HepG2 (cell line): ENCODE data around the gene CERS1. TPM values are rescaled to one million over a fixed set of nuclear protein-coding genes. Genes with fewer than 3 reads are reported as not detected.
A peak's percentile ranks its signal among the peaks of the same experiment; 100 is the strongest.

Experiments used
- ATAC-seq: fragments of 200-7000 bp; cut with Tn5 transposase; 3 replicates; pipeline ENCODE4 v1.9.1; 2020; ENCODE audit warnings: mild to moderate bottlenecking, moderate library complexity
- BruUV-seq: library from RNA; stranded (reverse); fragments of 400-500 nt; replicated peaks from 2 replicates; lab custom pipeline; 2021; lab: Mats Ljungman, UMichigan
- CTCF ChIA-PET: fragments of 300-600 bp; formaldehyde crosslinking; extraction: SDS; loops from one replicate; lab custom pipeline; 2021; ENCODE audit warnings: low total read pairs, inconsistent platforms, low intra/inter-chr PET ratio; lab: Yijun Ruan, JAX
- POLR2A ChIA-PET: fragments of 350-600 bp; sonication (Branson Sonifier 250); formaldehyde crosslinking; loops from one replicate; lab custom pipeline; 2020; ENCODE audit warnings: antibody characterized with exemption, inconsistent platforms; lab: Yijun Ruan, JAX
- DNase-seq: peaks from one replicate; pipeline ENCODE4 v3.0.0-alpha.2; 2015; ENCODE audit warnings: low spot score
- FAIRE-seq: peaks from 3 replicates; lab custom pipeline; 2011; peaks lifted over from hg19 to GRCh38; lab: Jason Lieb, UNC
- H2AFZ ChIP-seq: one replicate; pipeline ENCODE4 v1.6.1; 2011; ENCODE audit warnings: low read length, inconsistent platforms
- H3K27ac ChIP-seq: fragments of 300-600 bp; 3 replicates; pipeline ENCODE4 v1.8.0; 2011; ENCODE audit warnings: mixed run types, mild to moderate bottlenecking, mixed read lengths, low read length, inconsistent platforms; ENCODE audit not compliant: insufficient read depth; ENCODE audit errors: extremely low read length
- H3K27me3 ChIP-seq, 2 experiments: fragments of 200-600 bp in 1 of 2; 2 replicates in 1 of 2; 3 replicates in 1 of 2; pipeline versions ENCODE4 v1.6.0 to v1.8.0; 2011; ENCODE audit warnings: low read length in 2 of 2, mild to moderate bottlenecking in 2 of 2, moderate library complexity in 2 of 2, inconsistent platforms in 1 of 2; ENCODE audit not compliant: insufficient read depth in 2 of 2, control insufficient read depth in 1 of 2
- H3K36me3 ChIP-seq, 2 experiments: fragments of 200-600 bp in 1 of 2; replicated peaks in 1 of 2; 2 replicates in 1 of 2; 3 replicates in 1 of 2; pipeline versions ENCODE4 v1.5.1 to v1.8.0; 2011; ENCODE audit warnings: low read length in 2 of 2, inconsistent platforms in 1 of 2; ENCODE audit not compliant: insufficient read depth in 2 of 2, control insufficient read depth in 1 of 2
- H3K4me1 ChIP-seq: 2 replicates; pipeline ENCODE4 v1.5.1; 2012; ENCODE audit warnings: low read length, inconsistent platforms; ENCODE audit not compliant: insufficient read depth
- H3K4me2 ChIP-seq: 2 replicates; pipeline ENCODE4 v1.6.0; 2011; ENCODE audit warnings: low read depth, low read length, inconsistent platforms
- H3K4me3 ChIP-seq, 3 experiments: fragments of 200-600 bp in 1 of 3; sonication (generic), shearing (Covaris generic) in 1 of 3; replicated peaks in 1 of 3; 2 replicates each; pipeline ENCODE4 v1.5.1; 2011 to 2016; ENCODE audit warnings: low read length in 3 of 3, inconsistent platforms in 2 of 3, low read depth in 2 of 3, mild to moderate bottlenecking in 2 of 3, control low read depth in 1 of 3, mixed read lengths in 1 of 3; ENCODE audit not compliant: insufficient read depth in 1 of 3
- H3K79me2 ChIP-seq: one replicate; pipeline ENCODE4 v1.6.1; 2011; ENCODE audit warnings: low read length, inconsistent platforms; ENCODE audit not compliant: insufficient read depth
- H3K9ac ChIP-seq: 2 replicates; pipeline ENCODE4 v1.6.0; 2011; ENCODE audit warnings: mild to moderate bottlenecking, low read depth, low read length, inconsistent platforms; ENCODE audit not compliant: insufficient read depth
- H3K9me3 ChIP-seq: 2 replicates; pipeline ENCODE4 v1.5.1; 2012; ENCODE audit warnings: mild to moderate bottlenecking, low read length
- H4K20me1 ChIP-seq: 2 replicates; pipeline ENCODE4 v1.6.0; 2011; ENCODE audit warnings: inconsistent platforms, mild to moderate bottlenecking, low read length, moderate library complexity; ENCODE audit not compliant: insufficient read depth
- MED1 ChIP-seq: sonication (generic); formaldehyde crosslinking; IDR thresholded peaks from 2 replicates; pipeline ENCODE4 v1.4.0; 2020; ENCODE audit warnings: missing genetic modification reagents
- MYC ChIP-seq: sonication (generic); formaldehyde crosslinking; IDR thresholded peaks from 2 replicates; pipeline ENCODE4 v1.9.0; 2021; ENCODE audit warnings: missing genetic modification reagents, borderline replicate concordance
- RAD21 ChIP-seq: fragments of 450-650 bp; formaldehyde crosslinking; IDR thresholded peaks from 2 replicates; pipeline ENCODE4 v1.5.0; 2020; ENCODE audit warnings: mild to moderate bottlenecking
- SALL2 ChIP-seq: sonication (generic); formaldehyde crosslinking; IDR thresholded peaks from 2 replicates; pipeline ENCODE4 v1.8.1; 2023; ENCODE audit warnings: mild to moderate bottlenecking, missing genetic modification reagents, inconsistent platforms
- STAG1 ChIP-seq: sonication (generic); formaldehyde crosslinking; IDR thresholded peaks from 2 replicates; pipeline ENCODE4 v1.4.0; 2020; ENCODE audit warnings: missing genetic modification reagents
- TFAP4 ChIP-seq: sonication (generic); IDR thresholded peaks from 2 replicates; pipeline ENCODE4 v1.6.1; 2016; ENCODE audit warnings: low read depth, borderline replicate concordance
- ZBTB44 ChIP-seq: sonication (generic); formaldehyde crosslinking; IDR thresholded peaks from 2 replicates; pipeline ENCODE4 v1.4.0; 2020; ENCODE audit warnings: missing genetic modification reagents
- ZNF263 ChIP-seq: sonication (generic); formaldehyde crosslinking; IDR thresholded peaks from 2 replicates; pipeline ENCODE4 v1.4.0; 2020; ENCODE audit warnings: missing genetic modification reagents
- ZNF451 ChIP-seq: sonication (generic); formaldehyde crosslinking; IDR thresholded peaks from 2 replicates; pipeline ENCODE4 v1.5.0; 2020; ENCODE audit warnings: mild to moderate bottlenecking, missing genetic modification reagents
- ZNF574 ChIP-seq: sonication (generic); formaldehyde crosslinking; IDR thresholded peaks from 2 replicates; pipeline ENCODE4 v1.4.0; 2020; ENCODE audit warnings: missing genetic modification reagents
- WGBS: methylation state at CpG from one replicate; pipeline ENCODE4 v1.1.6; 2017; ENCODE audit warnings: low lambda C conversion rate; 5-methylcytosine and 5-hydroxymethylcytosine counted together
- in situ Hi-C: cut with HindIII; loops from 2 replicates; pipeline ENCODE4 v1.10.0; 2017; ENCODE audit warnings: low pct_unique_long_range_greater_than_20kb; ENCODE audit not compliant: extremely low pct_ligation_motif_present
- intact Hi-C: fragments of 100-400 bp; cut with micrococcal nuclease; formaldehyde crosslinking; loops from one replicate; pipeline ENCODE4 v1.10.0; 2022; ENCODE audit not compliant: unreplicated experiment
- polyA plus RNA-seq, 8 experiments: library from polyadenylated mRNA; depleted of rRNA in 3 of 8; stranded (reverse) in 7 of 8; unstranded in 1 of 8; fragments of >200 nt; fragmentation: Illumina TruSeq in 4 of 8; extraction: Trizol in 4 of 8; gene quantifications; 2 replicates each; pipeline versions ENCODE4 v1.2.1 to v1.2.3, GENCODE V29; 2011 to 2016; ENCODE audit warnings: low read depth in 4 of 8, missing spikeins in 1 of 8, mixed read lengths in 1 of 8; ENCODE audit not compliant: insufficient read depth in 1 of 8
- total RNA-seq, 5 experiments: library from RNA; depleted of rRNA; stranded (reverse); fragments of >200 nt; fragmentation: Illumina TruSeq; extraction: Trizol; gene quantifications; 2 replicates each; pipeline ENCODE4 v1.2.3, GENCODE V29; 2016; ENCODE audit warnings: low read depth in 1 of 5
- TF ChIP-seq, protein P1 (sequence below): sonication (generic); formaldehyde crosslinking; IDR thresholded peaks from 2 replicates; pipeline ENCODE4 v1.9.0; 2022; ENCODE audit warnings: missing genetic modification reagents, mild to moderate bottlenecking, borderline replicate concordance
- TF ChIP-seq, protein P2 (sequence below): sonication (generic); formaldehyde crosslinking; IDR thresholded peaks from 2 replicates; pipeline ENCODE4 v1.5.0; 2020; ENCODE audit warnings: mild to moderate bottlenecking, missing genetic modification reagents, moderate library complexity
- TF ChIP-seq, protein P3 (sequence below): sonication (generic); formaldehyde crosslinking; IDR thresholded peaks from 2 replicates; pipeline ENCODE4 v1.4.0; 2020; ENCODE audit warnings: missing genetic modification reagents

The CERS1 gene
- total and polyA plus RNA-seq, 2 of the 13 experiments (the other 11 are each of a cell fraction or from before 2014, with no cell fraction given): 4.6 to 9.8 TPM

DNA sequence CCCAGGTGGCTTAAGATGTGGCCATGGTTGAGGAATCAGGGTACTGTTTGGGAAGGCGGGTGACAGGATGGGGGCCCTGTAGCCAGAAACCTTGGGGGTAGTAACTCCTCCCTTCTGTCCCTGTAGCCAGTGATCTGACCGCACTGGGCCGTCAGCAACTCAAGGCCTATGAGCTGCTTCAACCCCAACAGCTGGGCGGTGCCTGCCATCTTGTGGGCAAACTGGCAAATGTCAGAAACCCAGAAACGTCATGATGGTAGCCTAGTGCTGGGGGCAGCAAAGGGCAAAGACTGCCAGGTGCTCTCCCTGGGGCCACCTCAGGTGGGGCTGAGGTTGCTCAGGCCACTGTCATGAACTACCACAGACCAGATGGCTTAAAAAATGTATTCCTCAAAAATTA, 19.7 kb upstream of the CERS1 start:
- Histone ChIP-seq H4K20me1 (peaks cover 28% of the 10 kb centered on the region; the same call in 1 of the 2 replicates), H3K4me1 (peaks cover 28% of the 10 kb centered on the region), H3K9ac (no peak overlapping the region), H3K27me3 (no peaks in the 10 kb centered on the region; a peak in 1 of 5 replicates), H3K79me2 (peaks cover 48% of the 10 kb centered on the region), H3K4me3 (no peak overlapping the region), H3K4me2 (no peak overlapping the region), H3K9me3 (no peaks in the 10 kb centered on the region), H3K36me3 (peaks cover 13 to 31% of the 10 kb centered on the region in 2 experiments), H2AFZ (no peak overlapping the region), H3K27ac (no peak overlapping the region)
- no TSS peak for BruUV-seq
- intact Hi-C loops: no loop called here
- no peak for ATAC-seq
- ChIA-PET CTCF (no interaction called here), POLR2A (no interaction called here)
- DNase-seq: peak; percentile 54
- in situ Hi-C loops: no loop called here
- FAIRE-seq: no peak
- WGBS: 79% methylated on average over 2 of the region's 5 CpGs
- 0 out of 2 replicates have a peak, but pooled peaks have one; percentile 20 for TF ChIP-seq ZNF263
- TF ChIP-seq, protein P1, sequence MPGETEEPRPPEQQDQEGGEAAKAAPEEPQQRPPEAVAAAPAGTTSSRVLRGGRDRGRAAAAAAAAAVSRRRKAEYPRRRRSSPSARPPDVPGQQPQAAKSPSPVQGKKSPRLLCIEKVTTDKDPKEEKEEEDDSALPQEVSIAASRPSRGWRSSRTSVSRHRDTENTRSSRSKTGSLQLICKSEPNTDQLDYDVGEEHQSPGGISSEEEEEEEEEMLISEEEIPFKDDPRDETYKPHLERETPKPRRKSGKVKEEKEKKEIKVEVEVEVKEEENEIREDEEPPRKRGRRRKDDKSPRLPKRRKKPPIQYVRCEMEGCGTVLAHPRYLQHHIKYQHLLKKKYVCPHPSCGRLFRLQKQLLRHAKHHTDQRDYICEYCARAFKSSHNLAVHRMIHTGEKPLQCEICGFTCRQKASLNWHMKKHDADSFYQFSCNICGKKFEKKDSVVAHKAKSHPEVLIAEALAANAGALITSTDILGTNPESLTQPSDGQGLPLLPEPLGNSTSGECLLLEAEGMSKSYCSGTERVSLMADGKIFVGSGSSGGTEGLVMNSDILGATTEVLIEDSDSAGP (CRISPR knock-in tag): 0 out of 2 replicates have a peak, but pooled peaks have one; percentile 46
- TF ChIP-seq SALL2 (CRISPR knock-in tag): 0 out of 2 replicates have a peak, but pooled peaks have one; percentile 21
- TF ChIP-seq ZNF451: no peak
- TF ChIP-seq RAD21 (CRISPR knock-in tag): 0 out of 2 replicates have a peak, but pooled peaks have one; percentile 30
- 0 out of 2 replicates have a peak, but pooled peaks have one; percentile 16 for TF ChIP-seq ZNF574 (CRISPR knock-in tag)
- TF ChIP-seq, protein P2, sequence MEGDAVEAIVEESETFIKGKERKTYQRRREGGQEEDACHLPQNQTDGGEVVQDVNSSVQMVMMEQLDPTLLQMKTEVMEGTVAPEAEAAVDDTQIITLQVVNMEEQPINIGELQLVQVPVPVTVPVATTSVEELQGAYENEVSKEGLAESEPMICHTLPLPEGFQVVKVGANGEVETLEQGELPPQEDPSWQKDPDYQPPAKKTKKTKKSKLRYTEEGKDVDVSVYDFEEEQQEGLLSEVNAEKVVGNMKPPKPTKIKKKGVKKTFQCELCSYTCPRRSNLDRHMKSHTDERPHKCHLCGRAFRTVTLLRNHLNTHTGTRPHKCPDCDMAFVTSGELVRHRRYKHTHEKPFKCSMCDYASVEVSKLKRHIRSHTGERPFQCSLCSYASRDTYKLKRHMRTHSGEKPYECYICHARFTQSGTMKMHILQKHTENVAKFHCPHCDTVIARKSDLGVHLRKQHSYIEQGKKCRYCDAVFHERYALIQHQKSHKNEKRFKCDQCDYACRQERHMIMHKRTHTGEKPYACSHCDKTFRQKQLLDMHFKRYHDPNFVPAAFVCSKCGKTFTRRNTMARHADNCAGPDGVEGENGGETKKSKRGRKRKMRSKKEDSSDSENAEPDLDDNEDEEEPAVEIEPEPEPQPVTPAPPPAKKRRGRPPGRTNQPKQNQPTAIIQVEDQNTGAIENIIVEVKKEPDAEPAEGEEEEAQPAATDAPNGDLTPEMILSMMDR (CRISPR knock-in tag): peak; percentile 80
- TF ChIP-seq, protein P3, sequence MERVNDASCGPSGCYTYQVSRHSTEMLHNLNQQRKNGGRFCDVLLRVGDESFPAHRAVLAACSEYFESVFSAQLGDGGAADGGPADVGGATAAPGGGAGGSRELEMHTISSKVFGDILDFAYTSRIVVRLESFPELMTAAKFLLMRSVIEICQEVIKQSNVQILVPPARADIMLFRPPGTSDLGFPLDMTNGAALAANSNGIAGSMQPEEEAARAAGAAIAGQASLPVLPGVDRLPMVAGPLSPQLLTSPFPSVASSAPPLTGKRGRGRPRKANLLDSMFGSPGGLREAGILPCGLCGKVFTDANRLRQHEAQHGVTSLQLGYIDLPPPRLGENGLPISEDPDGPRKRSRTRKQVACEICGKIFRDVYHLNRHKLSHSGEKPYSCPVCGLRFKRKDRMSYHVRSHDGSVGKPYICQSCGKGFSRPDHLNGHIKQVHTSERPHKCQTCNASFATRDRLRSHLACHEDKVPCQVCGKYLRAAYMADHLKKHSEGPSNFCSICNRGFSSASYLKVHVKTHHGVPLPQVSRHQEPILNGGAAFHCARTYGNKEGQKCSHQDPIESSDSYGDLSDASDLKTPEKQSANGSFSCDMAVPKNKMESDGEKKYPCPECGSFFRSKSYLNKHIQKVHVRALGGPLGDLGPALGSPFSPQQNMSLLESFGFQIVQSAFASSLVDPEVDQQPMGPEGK (CRISPR knock-in tag): 0 out of 2 replicates have a peak, but pooled peaks have one; percentile 10
- no peak for TF ChIP-seq ZBTB44 (CRISPR knock-in tag)
- TF ChIP-seq TFAP4: peak; percentile 23; the same call in 1 of the 2 replicates
- peak; percentile 16; the same call in 1 of the 2 replicates for TF ChIP-seq MED1 (CRISPR knock-in tag)
- TF ChIP-seq MYC: peak; percentile 21; the same call in 1 of the 2 replicates
- peak; percentile 74 for TF ChIP-seq STAG1 (CRISPR knock-in tag)
